ENCODE measurements around the gene SPTBN1. TPM values are rescaled to one million over a fixed set of nuclear protein-coding genes. Genes with fewer than 3 reads are reported as not detected.

SPTBN1 gene
- total and polyA plus RNA-seq, 2 experiments from 2014 or later, result 125 to 435 TPM

GRCh38 chr2:54455131-54455562 is 980 bp upstream of the SPTBN1 start:
- peak in 1 of 2 donors; percentile 17 for DNase-seq (ENCODE audit: low read depth in 1 of 2, low spot score in 1 of 2)
- H3K27me3 ChIP-seq, result no peaks in the 10 kb centered on the region
- H3K36me3 ChIP-seq, result no peaks in the 10 kb centered on the region
- peak overlapping the region; percentile 16 for H3K27ac ChIP-seq
- no peak for TF ChIP-seq CTCF (IDR thresholded peaks at IDR 0.05; ENCODE audit: low read depth, low read length)
- no peaks in the 10 kb centered on the region for H3K9me3 ChIP-seq (ENCODE audit: low read depth)
- peaks cover 21% of the 10 kb centered on the region for H3K4me1 ChIP-seq (ENCODE audit: low read depth)
- H3K4me3 ChIP-seq, result peak overlapping the region; percentile 98

GRCh38 chr2:54456362-54456611 is 160 bp downstream of the SPTBN1 start:
- DNase-seq (ENCODE audit: low read depth in 1 of 2, low spot score in 1 of 2), result no peak
- H3K27me3 ChIP-seq, result no peaks in the 10 kb centered on the region
- TF ChIP-seq CTCF (IDR thresholded peaks at IDR 0.05; ENCODE audit: low read depth, low read length), result no peak
- H3K4me3 ChIP-seq, result peak overlapping the region; percentile 98
- H3K27ac ChIP-seq, result peak overlapping the region; percentile 90
- no peaks in the 10 kb centered on the region for H3K9me3 ChIP-seq (ENCODE audit: low read depth)
- H3K4me1 ChIP-seq (ENCODE audit: low read depth), result peaks cover 24% of the 10 kb centered on the region
- H3K36me3 ChIP-seq, result no peaks in the 10 kb centered on the region

DNA sequence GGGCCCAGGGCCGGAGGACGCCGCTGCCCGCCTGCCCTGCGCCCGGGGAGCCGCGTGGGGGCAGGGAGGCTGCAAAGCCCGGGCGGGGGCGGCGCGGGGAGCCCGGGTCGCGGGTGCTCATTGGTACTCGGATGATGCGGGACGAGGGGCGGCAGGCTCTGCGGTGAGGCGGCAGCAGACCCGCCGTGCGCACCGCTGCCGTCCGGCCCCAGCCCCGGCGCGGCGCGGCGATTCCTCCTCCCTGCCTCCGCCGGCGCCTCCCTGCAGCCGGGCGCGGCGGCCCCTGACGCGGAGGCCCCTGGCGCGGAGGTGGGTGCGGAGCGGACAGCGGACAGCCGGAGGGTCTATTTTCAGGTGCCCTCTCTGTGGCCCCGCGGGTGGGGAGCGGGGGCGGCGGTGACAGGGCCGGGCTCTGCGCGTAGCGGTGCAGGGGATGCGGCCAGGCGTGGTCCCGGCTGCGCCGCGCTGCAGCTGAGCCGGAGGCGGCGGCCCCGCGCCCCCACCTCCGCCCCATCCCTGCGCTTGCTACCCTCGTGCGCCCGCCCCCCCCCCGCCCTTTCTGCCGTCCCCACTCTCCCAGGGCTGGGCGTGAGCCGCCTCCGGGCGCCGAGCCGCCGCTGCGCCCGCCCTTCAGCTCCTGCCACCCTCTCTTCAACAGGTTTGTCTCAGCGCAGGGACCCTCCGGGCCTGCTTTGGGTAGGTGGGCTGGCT is 640 bp downstream of the SPTBN1 start:
- TF ChIP-seq CTCF (IDR thresholded peaks at IDR 0.05; ENCODE audit: low read depth, low read length), result no peak
- H3K4me1 ChIP-seq (ENCODE audit: low read depth), result peaks cover 24% of the 10 kb centered on the region
- no peaks in the 10 kb centered on the region for H3K9me3 ChIP-seq (ENCODE audit: low read depth)
- peak overlapping the region; percentile 90 for H3K27ac ChIP-seq
- H3K4me3 ChIP-seq, result peak overlapping the region; percentile 98
- no peaks in the 10 kb centered on the region for H3K27me3 ChIP-seq
- H3K36me3 ChIP-seq, result no peaks in the 10 kb centered on the region
- peak; percentile 57 to 69 for DNase-seq (ENCODE audit: low read depth in 1 of 2, low spot score in 1 of 2)

DNA sequence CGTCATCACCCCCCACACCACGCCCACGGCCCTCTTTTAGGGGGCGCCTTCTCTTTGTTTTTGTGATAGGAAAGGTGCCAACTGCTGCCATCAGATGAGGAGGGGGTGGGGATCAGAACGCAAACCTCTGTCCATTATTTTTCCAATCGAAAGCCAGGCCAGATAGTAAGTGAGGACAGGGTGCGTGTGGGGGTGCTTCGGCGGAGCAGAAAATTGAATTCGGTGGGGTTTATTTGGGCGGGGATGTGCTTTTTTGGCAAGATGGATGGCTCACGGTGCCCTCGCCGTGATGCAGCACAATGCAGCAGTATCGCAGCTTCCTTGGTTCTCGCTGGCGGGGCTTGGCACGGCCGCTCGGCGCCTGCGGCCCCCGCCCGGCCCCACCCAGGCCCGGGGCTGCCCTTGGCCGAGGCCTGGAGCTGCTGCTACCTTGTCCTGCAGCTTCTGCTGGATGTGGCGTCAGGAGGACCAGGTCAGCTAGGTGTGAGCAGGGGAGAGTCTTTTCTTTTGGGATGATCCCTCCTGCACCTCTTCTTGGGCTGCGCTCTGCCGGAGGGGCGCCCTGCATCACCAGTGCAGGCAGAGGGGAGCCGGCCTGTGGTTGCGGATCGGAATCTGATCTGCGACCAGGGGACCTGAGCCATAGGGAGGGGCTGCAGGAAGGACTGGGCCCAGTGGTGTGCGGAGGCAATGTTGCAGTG is 1.3 kb downstream of the SPTBN1 start:
- TF ChIP-seq CTCF (IDR thresholded peaks at IDR 0.05; ENCODE audit: low read depth, low read length), result no peak
- Histone ChIP-seq H3K4me1 (ENCODE audit: low read depth) (peaks cover 24% of the 10 kb centered on the region), H3K36me3 (no peaks in the 10 kb centered on the region), H3K9me3 (ENCODE audit: low read depth) (no peaks in the 10 kb centered on the region), H3K27ac (peak overlapping the region; percentile 90), H3K4me3 (peak overlapping the region; percentile 98), H3K27me3 (no peaks in the 10 kb centered on the region)
- peak in 1 of 2 donors; percentile 66 for DNase-seq (ENCODE audit: low read depth in 1 of 2, low spot score in 1 of 2)

DNA sequence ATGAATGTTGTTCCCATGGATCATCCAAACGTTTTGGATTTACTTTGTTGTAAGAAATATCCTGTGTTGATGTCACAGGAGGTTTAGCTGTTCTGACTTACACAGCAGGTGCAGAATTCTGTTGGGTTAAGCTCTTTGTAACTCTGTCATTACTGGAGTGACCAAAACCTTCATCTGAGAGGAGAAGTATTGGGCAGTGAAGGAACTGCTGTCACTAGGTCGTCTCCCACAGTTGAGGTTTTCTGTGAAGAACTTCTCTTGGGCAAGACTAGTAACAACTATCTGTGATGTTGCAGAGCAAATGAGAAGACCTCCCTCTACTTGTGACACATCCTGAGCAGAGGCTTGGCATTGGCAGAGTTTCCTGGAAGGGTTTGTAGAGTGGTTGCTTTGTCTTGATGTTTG is 2.9 kb downstream of the SPTBN1 start:
- peak overlapping the region; percentile 90 for H3K27ac ChIP-seq
- no peak for TF ChIP-seq CTCF (IDR thresholded peaks at IDR 0.05; ENCODE audit: low read depth, low read length)
- H3K36me3 ChIP-seq, result no peaks in the 10 kb centered on the region
- DNase-seq (ENCODE audit: low read depth in 1 of 2, low spot score in 1 of 2), result peak in 1 of 2 donors; percentile 68
- no peaks in the 10 kb centered on the region for H3K9me3 ChIP-seq (ENCODE audit: low read depth)
- H3K4me3 ChIP-seq, result no peak overlapping the region
- peaks cover 24% of the 10 kb centered on the region for H3K4me1 ChIP-seq (ENCODE audit: low read depth)
- no peaks in the 10 kb centered on the region for H3K27me3 ChIP-seq
